Glomerular endothelial cell (primary cell): Measurements from ENCODE around the gene JAK3. TPM values are rescaled to one million over a fixed set of nuclear protein-coding genes. Genes with fewer than 3 reads are reported as not detected.
"Not testable (repeated sequence)": the region's sequence is repeated elsewhere in the genome, so short reads cannot be mapped to it uniquely, and the experiment has no call there.

Source experiments
- DNase-seq: peaks from one replicate; pipeline ENCODE4 v3.0.0-alpha.2; 2011; ENCODE audit warnings: low read depth, low spot score; ENCODE audit errors: extremely low read depth
- total RNA-seq: library from RNA; depleted of rRNA; stranded (reverse); fragments of >200 nt; gene quantifications from 2 replicates; pipeline ENCODE4 v1.2.3, GENCODE V29; 2015

Gene JAK3
- total RNA-seq, 1 donor from 2014 or later: 25.9 TPM

DNA sequence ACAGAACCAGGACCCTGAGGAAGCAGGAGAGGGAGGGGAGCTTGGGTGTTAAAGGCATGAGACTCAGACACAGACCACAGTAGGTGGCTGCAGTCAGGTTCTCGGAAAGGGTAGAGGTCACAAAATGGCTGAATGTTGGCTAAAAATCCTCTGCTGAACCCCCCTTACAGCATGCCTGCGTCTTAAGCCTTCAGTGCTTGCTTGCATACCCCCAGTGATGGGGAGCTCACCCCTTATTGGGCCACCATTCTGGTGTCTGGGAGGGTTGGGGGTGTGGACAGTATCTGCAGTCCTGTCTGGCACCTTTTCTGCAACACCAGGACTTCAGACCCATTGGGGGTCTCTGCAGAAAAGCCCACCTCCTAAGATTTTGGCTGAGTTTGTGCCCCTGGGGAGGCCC is 67.0 kb downstream of the JAK3 start:
- no peak for DNase-seq

- DNase-seq: no peak
Observed at GRCh38 chr19:17778968-17779929, 68.5 kb downstream of the JAK3 start.

- DNase-seq: no peak
Observed at GRCh38 chr19:17778251-17778967, 69.4 kb downstream of the JAK3 start.

DNA sequence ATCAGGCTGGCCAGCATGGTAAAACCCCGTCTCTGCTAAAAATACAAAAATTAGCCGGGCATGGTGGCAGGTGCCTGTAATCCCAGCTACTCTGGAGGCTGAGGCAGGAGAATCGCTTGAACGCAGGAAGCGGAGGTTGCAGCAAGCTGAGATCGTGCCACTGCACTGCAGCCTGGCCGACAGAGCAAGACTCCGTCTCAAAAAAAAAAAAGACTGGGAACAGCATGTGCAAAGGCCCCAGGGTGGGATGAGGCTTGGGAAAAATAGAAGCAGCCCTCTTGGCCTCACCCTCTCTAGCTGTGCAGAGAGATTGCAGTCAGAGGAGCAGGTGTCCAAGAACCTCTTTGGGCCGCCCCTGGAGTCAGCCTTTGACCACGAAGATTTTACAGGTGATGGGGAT is 69.9 kb downstream of the JAK3 start:
- DNase-seq: not testable (repeated sequence)

DNA sequence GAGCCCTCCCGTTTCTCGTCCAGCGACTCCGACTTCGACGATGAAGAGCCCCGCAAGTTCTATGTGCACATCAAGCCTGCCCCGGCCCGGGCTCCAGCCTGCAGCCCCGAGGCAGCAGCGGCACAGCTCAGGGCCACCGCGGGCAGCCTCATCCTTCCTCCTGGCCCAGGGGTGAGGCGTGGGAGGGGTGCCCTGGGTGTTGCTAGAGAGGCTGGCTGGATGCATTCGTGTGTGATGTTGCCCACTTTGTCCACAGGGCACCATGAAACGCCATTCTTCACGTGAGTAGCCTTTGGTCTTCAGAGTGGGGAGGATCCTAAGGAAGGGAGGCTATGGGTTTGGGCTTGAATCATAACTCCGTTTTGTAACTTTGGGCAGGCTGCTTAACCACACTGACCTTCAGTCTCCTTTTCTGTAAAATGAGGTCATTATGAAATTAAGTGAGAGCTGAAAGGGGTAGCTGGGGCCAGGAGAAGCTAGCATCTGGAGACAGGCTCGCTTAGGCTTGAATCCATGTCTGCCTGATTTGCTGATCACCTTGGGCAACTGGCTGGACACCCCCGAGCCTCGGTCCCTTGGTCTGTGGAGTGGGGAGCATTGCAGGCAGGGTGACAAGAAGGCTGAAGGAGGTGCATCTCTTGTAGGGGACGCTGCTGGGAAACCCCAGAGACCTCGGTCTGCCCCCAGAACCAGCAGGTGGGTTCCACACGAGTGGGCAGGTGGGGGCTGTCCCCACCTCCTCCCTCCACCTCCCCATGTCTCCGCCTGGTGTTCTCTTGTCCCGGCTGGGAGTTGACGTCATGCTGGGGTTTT is 71.6 kb downstream of the JAK3 start:
- no peak for DNase-seq

GRCh38 chr19:17775245-17775927 is 72.4 kb downstream of the JAK3 start:
- no peak for DNase-seq

Other genes starting within 250 kb of the JAK3 start
- 0.19 and 0.70 TPM in 2 replicates for gene UNC13A, start 159.6 kb downstream of the JAK3 start, total RNA-seq
- gene MAP1S, start 128.5 kb downstream of the JAK3 start, total RNA-seq: 72.2 and 141 TPM in 2 replicates
- gene FCHO1, start 96.5 kb downstream of the JAK3 start, total RNA-seq: 0.93 and 3.1 TPM in 2 replicates
- not detected in 2 replicates for gene B3GNT3, start 52.8 kb downstream of the JAK3 start, total RNA-seq
- not detected in 2 replicates for gene INSL3, start 26.5 kb downstream of the JAK3 start, total RNA-seq
- 1,326 and 1,657 TPM in 2 replicates for gene RPL18A, start 11.9 kb upstream of the JAK3 start, total RNA-seq
- not detected in 2 replicates for gene SLC5A5, start 24.0 kb upstream of the JAK3 start, total RNA-seq
- 94.4 and 103 TPM in 2 replicates for gene CCDC124, start 85.0 kb upstream of the JAK3 start, total RNA-seq
- gene KCNN1, start 119.1 kb upstream of the JAK3 start, total RNA-seq: 0.41 and 2.3 TPM in 2 replicates
- gene ARRDC2, start 160.2 kb upstream of the JAK3 start, total RNA-seq: 15.5 and 38.1 TPM in 2 replicates
- 0.12 and 0.19 TPM in 2 replicates for gene IL12RB1, start 239.0 kb upstream of the JAK3 start, total RNA-seq
- gene MAST3, start 249.8 kb upstream of the JAK3 start, total RNA-seq: 7.9 and 8.3 TPM in 2 replicates